GM23338 (cell line): ENCODE data around the gene ERP27. TPM values are rescaled to one million over a fixed set of nuclear protein-coding genes. Genes with fewer than 3 reads are reported as not detected.

Experiments used
- ATAC-seq: fragments of 200-7000 bp; cut with Tn5 transposase; 3 replicates; pipeline ENCODE4 v1.9.1; 2020
- DNase-seq: peaks from one replicate; pipeline ENCODE4 v3.0.0-alpha.2; 2015; ENCODE audit warnings: low spot score
- H2AFZ ChIP-seq: fragments of 200-600 bp; sonication (generic); 2 replicates; pipeline ENCODE4 v1.8.0; 2016; ENCODE audit warnings: antibody characterized with exemption, mild to moderate bottlenecking, moderate library complexity
- H3F3A ChIP-seq: fragments of 200-600 bp; sonication (generic); replicated peaks from 2 replicates; pipeline ENCODE4 v1.8.0; 2017; ENCODE audit warnings: antibody characterized with exemption, mixed run types, low read depth
- H3K27ac ChIP-seq: fragments of 200-600 bp; sonication (generic); 2 replicates; pipeline ENCODE4 v1.6.1; 2016; ENCODE audit warnings: low read depth
- H3K27me3 ChIP-seq: fragments of 200-600 bp; sonication (generic); 2 replicates; pipeline ENCODE4 v1.8.0; 2016; ENCODE audit warnings: mild to moderate bottlenecking, mixed run types, moderate library complexity; ENCODE audit not compliant: insufficient read depth
- H3K36me3 ChIP-seq: fragments of 200-600 bp; sonication (generic); 2 replicates; pipeline ENCODE4 v1.8.0; 2016; ENCODE audit warnings: mild to moderate bottlenecking; ENCODE audit not compliant: insufficient read depth
- H3K4me1 ChIP-seq: fragments of 200-600 bp; sonication (generic); 2 replicates; pipeline ENCODE4 v1.8.0; 2016; ENCODE audit warnings: mild to moderate bottlenecking, moderate library complexity; ENCODE audit not compliant: insufficient read depth
- H3K4me2 ChIP-seq: fragments of 200-600 bp; sonication (generic); 2 replicates; pipeline ENCODE4 v1.7.1; 2017; ENCODE audit warnings: mixed run types
- H3K4me3 ChIP-seq: fragments of 200-600 bp; sonication (generic); 2 replicates; pipeline ENCODE4 v1.6.1; 2016; ENCODE audit warnings: mixed run types
- H3K79me2 ChIP-seq: fragments of 200-600 bp; sonication (generic); replicated peaks from 2 replicates; pipeline ENCODE4 v1.8.0; 2017; ENCODE audit warnings: mild to moderate bottlenecking; ENCODE audit not compliant: insufficient read depth
- H3K9me2 ChIP-seq: fragments of 200-600 bp; sonication (generic); 2 replicates; pipeline ENCODE4 v1.8.0; 2017; ENCODE audit not compliant: insufficient read depth
- H4K20me1 ChIP-seq: fragments of 200-600 bp; sonication (generic); replicated peaks from 2 replicates; pipeline ENCODE4 v1.8.0; 2017; ENCODE audit warnings: mild to moderate bottlenecking; ENCODE audit not compliant: insufficient read depth
- H3K27ac Mint-ChIP-seq: 2 replicates; pipeline ENCODE4 v1.8.0; 2020; ENCODE audit warnings: inconsistent platforms, mild to moderate bottlenecking, moderate library complexity, mixed read lengths
- H3K27me3 Mint-ChIP-seq: 3 replicates; pipeline ENCODE4 v1.8.0; 2022; ENCODE audit warnings: low read depth, mild to moderate bottlenecking, moderate library complexity, mixed read lengths, inconsistent platforms; ENCODE audit not compliant: insufficient read depth, poor library complexity
- H3K36me3 Mint-ChIP-seq: 3 replicates; pipeline ENCODE4 v1.8.0; 2021; ENCODE audit warnings: low read depth, mild to moderate bottlenecking, inconsistent platforms, moderate library complexity, mixed read lengths
- H3K4me1 Mint-ChIP-seq: 3 replicates; pipeline ENCODE4 v1.8.0; 2020; ENCODE audit warnings: mild to moderate bottlenecking, inconsistent platforms, mixed read lengths
- H3K4me3 Mint-ChIP-seq: 3 replicates; pipeline ENCODE4 v1.8.0; 2021; ENCODE audit warnings: moderate library complexity, mild to moderate bottlenecking, inconsistent platforms, mixed read lengths
- H3K9me3 Mint-ChIP-seq: 3 replicates; pipeline ENCODE4 v1.8.0; 2020; ENCODE audit warnings: moderate library complexity, mild to moderate bottlenecking, inconsistent platforms, mixed read lengths
- NANOG ChIP-seq: IDR thresholded peaks from 2 replicates; pipeline ENCODE4 v1.6.1; 2016; ENCODE audit warnings: antibody characterized with exemption, borderline replicate concordance
- POLR2AphosphoS5 ChIP-seq: IDR thresholded peaks from 2 replicates; pipeline ENCODE4 v1.6.1; 2016; ENCODE audit warnings: antibody characterized with exemption, low read depth
- ZNF114 ChIP-seq: fragments of 250-450 bp; sonication (Bioruptor Pico); IDR thresholded peaks from 2 replicates; pipeline ENCODE4 v1.5.0; 2020; ENCODE audit warnings: mild to moderate bottlenecking, moderate library complexity
- ZNF331 ChIP-seq: fragments of 250-450 bp; sonication (Bioruptor Pico); IDR thresholded peaks from 2 replicates; pipeline ENCODE4 v1.5.0; 2020; ENCODE audit warnings: low read depth, mild to moderate bottlenecking, moderate library complexity
- polyA plus RNA-seq: library from polyadenylated mRNA; unstranded; fragments of >200 nt; fragmentation: Nextera tagmentation; extraction: Ambion mirVana; gene quantifications from 2 replicates; pipeline ENCODE4 v1.2.1, GENCODE V29; 2016
- total RNA-seq: library from RNA; depleted of rRNA; stranded (reverse); fragments of >200 nt; shearing (Covaris generic); gene quantifications from 2 replicates; pipeline ENCODE4 v1.2.3, GENCODE V29; 2014
- TF ChIP-seq, protein P1 (sequence below), 2 experiments: fragments of 200-600 bp in 1 of 2; sonication (generic) in 1 of 2; conservative IDR thresholded peaks; 2 replicates each; pipeline versions ENCODE4 v1.5.1 to v1.6.1; 2016 to 2017; ENCODE audit warnings: antibody characterized with exemption in 2 of 2, low read depth in 2 of 2, mild to moderate bottlenecking in 2 of 2, moderate library complexity in 1 of 2
- TF ChIP-seq, protein P2 (sequence below): IDR thresholded peaks from one replicate; pipeline ENCODE4 v1.6.1; 2018; ENCODE audit warnings: antibody characterized with exemption; ENCODE audit not compliant: unreplicated experiment
- TF ChIP-seq, protein P3 (sequence below): IDR thresholded peaks from 2 replicates; pipeline ENCODE4 v1.6.1; 2016; ENCODE audit warnings: antibody characterized with exemption

ERP27 gene
- total and polyA plus RNA-seq, 2 experiments from 2014 or later = not detected

DNA sequence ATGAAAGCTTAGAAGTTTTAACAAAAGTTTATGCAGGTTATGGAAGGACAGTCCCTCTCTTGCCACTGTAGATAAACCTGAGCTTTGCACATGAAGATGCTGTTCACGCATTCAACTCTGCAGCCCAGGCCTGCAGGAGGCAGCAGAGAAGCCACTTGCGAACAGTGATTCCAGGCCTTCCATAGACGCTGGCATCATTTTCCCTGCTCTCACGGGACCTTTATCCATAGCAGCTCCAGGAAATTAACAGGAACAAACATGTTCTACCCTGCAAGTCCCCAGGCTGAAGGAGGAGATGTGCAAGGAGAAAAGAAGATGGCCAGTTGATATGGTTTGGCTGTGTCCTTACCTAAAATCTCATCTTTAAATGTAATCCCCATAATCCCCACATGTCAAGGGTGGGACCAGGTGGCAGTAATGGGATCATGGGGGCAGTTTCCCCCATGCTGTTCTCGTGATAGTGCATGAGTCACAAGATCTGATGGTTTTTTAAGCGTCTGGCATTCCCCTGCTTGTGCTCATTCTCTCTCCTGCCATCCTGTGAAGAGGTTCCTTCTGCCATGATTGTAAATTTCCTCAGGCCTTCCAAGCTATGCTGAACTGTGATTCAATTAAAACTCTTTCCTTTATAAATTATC, 2.0 kb downstream of the ERP27 start:
- Histone ChIP-seq H3K27ac (no peak overlapping the region), H2AFZ (no peak overlapping the region), H3F3A (no peaks in the 10 kb centered on the region), H3K4me2 (no peak overlapping the region), H3K79me2 (no peaks in the 10 kb centered on the region), H4K20me1 (no peaks in the 10 kb centered on the region), H3K4me1 (no peaks in the 10 kb centered on the region), H3K4me3 (no peak overlapping the region), H3K27me3 (no peaks in the 10 kb centered on the region), H3K36me3 (no peaks in the 10 kb centered on the region), H3K9me2 (no peaks in the 10 kb centered on the region)
- Mint-ChIP-seq H3K4me3 (no peak overlapping the region), H3K27ac (no peak overlapping the region), H3K36me3 (no peaks in the 10 kb centered on the region), H3K27me3 (peaks cover 3% of the 10 kb centered on the region), H3K9me3 (no peaks in the 10 kb centered on the region), H3K4me1 (no peaks in the 10 kb centered on the region)
- no peak for TF ChIP-seq POLR2AphosphoS5
- TF ChIP-seq, protein P1, sequence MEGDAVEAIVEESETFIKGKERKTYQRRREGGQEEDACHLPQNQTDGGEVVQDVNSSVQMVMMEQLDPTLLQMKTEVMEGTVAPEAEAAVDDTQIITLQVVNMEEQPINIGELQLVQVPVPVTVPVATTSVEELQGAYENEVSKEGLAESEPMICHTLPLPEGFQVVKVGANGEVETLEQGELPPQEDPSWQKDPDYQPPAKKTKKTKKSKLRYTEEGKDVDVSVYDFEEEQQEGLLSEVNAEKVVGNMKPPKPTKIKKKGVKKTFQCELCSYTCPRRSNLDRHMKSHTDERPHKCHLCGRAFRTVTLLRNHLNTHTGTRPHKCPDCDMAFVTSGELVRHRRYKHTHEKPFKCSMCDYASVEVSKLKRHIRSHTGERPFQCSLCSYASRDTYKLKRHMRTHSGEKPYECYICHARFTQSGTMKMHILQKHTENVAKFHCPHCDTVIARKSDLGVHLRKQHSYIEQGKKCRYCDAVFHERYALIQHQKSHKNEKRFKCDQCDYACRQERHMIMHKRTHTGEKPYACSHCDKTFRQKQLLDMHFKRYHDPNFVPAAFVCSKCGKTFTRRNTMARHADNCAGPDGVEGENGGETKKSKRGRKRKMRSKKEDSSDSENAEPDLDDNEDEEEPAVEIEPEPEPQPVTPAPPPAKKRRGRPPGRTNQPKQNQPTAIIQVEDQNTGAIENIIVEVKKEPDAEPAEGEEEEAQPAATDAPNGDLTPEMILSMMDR (conservative IDR thresholded peaks at IDR 0.05; ENCODE audit: low read depth in 2 of 2) = peak; percentile 62 to 78
- peak; percentile 82 for DNase-seq
- peak; percentile 98 for ATAC-seq

DNA sequence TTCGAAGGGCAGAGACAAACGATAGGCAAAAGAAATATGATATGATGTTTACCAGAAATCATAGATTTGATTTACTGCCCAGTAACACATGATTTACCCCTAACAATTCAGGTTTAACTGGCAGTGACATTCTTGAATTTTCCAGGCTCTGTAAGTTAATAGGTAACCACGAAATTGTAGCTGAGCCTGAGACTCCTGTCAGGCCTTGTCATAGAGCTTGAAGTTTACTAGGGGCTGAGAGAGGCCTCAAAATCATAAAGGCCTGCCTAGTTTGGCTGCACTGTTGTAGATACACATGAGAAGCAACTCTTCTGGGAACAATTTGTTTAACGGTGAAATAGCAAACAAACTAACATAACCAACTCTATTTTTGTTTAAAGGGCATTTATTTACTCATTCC, 3.3 kb downstream of the ERP27 start:
- DNase-seq = no peak

More for the DNA sequence above, 3.3 kb downstream of the ERP27 start:
- Mint-ChIP-seq H3K4me1 (peaks cover 3% of the 10 kb centered on the region; the same call in 1 of the 3 replicates), H3K9me3 (no peaks in the 10 kb centered on the region), H3K36me3 (no peaks in the 10 kb centered on the region), H3K4me3 (no peak overlapping the region), H3K27ac (no peak overlapping the region), H3K27me3 (peaks cover 3% of the 10 kb centered on the region)
- H3K4me3 ChIP-seq = no peak overlapping the region
- no peaks in the 10 kb centered on the region for H3K9me2 ChIP-seq
- H3K79me2 ChIP-seq = no peaks in the 10 kb centered on the region
- no peak for ATAC-seq
- no peak for TF ChIP-seq NANOG
- TF ChIP-seq, protein P2, sequence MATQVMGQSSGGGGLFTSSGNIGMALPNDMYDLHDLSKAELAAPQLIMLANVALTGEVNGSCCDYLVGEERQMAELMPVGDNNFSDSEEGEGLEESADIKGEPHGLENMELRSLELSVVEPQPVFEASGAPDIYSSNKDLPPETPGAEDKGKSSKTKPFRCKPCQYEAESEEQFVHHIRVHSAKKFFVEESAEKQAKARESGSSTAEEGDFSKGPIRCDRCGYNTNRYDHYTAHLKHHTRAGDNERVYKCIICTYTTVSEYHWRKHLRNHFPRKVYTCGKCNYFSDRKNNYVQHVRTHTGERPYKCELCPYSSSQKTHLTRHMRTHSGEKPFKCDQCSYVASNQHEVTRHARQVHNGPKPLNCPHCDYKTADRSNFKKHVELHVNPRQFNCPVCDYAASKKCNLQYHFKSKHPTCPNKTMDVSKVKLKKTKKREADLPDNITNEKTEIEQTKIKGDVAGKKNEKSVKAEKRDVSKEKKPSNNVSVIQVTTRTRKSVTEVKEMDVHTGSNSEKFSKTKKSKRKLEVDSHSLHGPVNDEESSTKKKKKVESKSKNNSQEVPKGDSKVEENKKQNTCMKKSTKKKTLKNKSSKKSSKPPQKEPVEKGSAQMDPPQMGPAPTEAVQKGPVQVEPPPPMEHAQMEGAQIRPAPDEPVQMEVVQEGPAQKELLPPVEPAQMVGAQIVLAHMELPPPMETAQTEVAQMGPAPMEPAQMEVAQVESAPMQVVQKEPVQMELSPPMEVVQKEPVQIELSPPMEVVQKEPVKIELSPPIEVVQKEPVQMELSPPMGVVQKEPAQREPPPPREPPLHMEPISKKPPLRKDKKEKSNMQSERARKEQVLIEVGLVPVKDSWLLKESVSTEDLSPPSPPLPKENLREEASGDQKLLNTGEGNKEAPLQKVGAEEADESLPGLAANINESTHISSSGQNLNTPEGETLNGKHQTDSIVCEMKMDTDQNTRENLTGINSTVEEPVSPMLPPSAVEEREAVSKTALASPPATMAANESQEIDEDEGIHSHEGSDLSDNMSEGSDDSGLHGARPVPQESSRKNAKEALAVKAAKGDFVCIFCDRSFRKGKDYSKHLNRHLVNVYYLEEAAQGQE = no peak
- TF ChIP-seq ZNF331 (CRISPR knock-in tag) = no peak
- TF ChIP-seq, protein P3, sequence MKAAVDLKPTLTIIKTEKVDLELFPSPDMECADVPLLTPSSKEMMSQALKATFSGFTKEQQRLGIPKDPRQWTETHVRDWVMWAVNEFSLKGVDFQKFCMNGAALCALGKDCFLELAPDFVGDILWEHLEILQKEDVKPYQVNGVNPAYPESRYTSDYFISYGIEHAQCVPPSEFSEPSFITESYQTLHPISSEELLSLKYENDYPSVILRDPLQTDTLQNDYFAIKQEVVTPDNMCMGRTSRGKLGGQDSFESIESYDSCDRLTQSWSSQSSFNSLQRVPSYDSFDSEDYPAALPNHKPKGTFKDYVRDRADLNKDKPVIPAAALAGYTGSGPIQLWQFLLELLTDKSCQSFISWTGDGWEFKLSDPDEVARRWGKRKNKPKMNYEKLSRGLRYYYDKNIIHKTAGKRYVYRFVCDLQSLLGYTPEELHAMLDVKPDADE = no peak
- TF ChIP-seq ZNF114 = no peak
- H3F3A ChIP-seq = no peaks in the 10 kb centered on the region
- H2AFZ ChIP-seq = no peak overlapping the region
- H3K27me3 ChIP-seq = no peaks in the 10 kb centered on the region
- no peaks in the 10 kb centered on the region for H4K20me1 ChIP-seq
- H3K27ac ChIP-seq = no peak overlapping the region
- H3K4me2 ChIP-seq = no peak overlapping the region
- H3K4me1 ChIP-seq = no peaks in the 10 kb centered on the region
- no peaks in the 10 kb centered on the region for H3K36me3 ChIP-seq
